Measurements from ENCODE around the gene PRLH.

Gene PRLH

GRCh38 chr2:237567276-237568029 is 1.1 kb downstream of the PRLH start:
- TF ChIP-seq CTCF (IDR thresholded peaks at IDR 0.05; ENCODE audit: low read depth, low read length) = no peak
- no peak overlapping the region for H3K4me3 ChIP-seq (ENCODE audit: low read depth, low read length)

DNA sequence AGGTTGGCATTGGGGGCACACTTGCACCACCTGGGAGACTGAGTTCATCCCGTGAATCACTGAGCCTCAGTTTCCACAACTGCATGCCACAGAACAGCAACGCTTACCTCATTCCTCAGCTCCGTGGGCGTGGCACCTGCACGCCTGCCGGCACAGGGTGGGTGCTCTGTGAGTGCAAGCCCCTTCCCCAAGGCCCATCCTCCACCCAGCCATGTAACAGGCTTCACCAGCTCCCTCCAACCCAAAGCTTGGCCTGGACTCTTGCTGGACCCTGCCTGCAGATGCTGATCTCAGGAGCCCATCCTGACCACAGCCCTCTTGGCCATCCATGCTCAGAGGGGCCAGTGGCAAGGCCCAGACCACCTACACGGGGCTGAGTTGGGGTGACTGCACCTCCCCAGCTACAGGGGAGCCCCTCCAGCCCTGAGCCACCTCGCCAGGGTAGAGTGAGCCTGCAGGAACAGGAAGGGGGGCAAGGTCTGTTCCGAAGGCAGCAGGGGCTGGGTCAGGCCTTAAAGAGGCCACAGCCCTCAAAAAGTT is 1.8 kb downstream of the PRLH start:
- no peak overlapping the region for H3K4me3 ChIP-seq (ENCODE audit: low read depth, low read length)
- TF ChIP-seq CTCF (IDR thresholded peaks at IDR 0.05; ENCODE audit: low read depth, low read length) = no peak

DNA sequence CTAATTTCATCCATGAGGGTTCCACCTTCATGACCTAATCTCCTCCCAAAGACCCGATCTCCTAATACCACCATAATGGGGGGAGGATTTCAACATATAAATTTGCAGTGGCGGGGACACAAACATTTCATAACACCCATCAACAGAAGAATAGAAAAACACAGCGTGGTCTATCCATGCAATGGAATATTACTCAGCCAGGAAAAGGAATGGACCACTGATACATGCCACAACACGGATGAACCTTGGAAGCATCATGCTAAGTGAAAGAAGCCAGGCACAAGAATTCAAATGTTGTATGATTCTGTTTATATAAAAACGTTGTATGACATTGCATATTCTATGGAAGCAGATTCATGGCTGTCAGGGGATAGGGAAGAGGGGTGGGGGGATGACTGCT is 2.7 kb downstream of the PRLH start:
- H3K4me3 ChIP-seq (ENCODE audit: low read depth, low read length) = no peak overlapping the region
- TF ChIP-seq CTCF (IDR thresholded peaks at IDR 0.05; ENCODE audit: low read depth, low read length) = no peak

GRCh38 chr2:237569896-237570295 is 3.5 kb downstream of the PRLH start:
- no peak for TF ChIP-seq CTCF (IDR thresholded peaks at IDR 0.05; ENCODE audit: low read depth, low read length)
- no peak overlapping the region for H3K4me3 ChIP-seq (ENCODE audit: low read depth, low read length)

DNA sequence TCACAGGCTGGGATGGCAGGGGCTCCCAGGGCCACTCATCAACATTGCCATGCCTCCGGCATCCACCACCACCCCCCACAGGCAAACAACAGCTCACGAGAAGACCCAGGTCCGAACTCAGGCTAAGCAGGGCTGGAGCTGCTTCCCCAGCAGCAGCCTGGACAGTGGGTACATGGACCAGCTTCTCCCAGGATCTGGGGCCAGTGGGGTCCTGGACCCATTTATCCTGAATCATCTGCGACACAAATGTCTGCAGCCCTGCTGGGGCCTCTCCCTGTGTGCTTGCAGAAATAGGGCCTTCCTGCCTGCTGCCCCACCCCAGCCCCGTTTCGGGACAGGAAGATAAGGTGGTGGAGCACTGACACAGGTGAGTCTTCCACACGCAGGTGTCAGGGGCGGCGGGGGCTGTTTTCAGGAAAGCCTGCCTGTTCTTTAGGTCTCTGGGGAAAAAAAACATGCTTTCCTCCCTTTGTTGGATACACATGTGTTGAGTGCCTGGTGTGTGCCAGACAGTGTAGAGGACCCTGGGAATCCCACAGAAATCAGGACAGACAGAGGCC is 4.5 kb downstream of the PRLH start:
- H3K4me3 ChIP-seq (ENCODE audit: low read depth, low read length) = no peak overlapping the region
- no peak for TF ChIP-seq CTCF (IDR thresholded peaks at IDR 0.05; ENCODE audit: low read depth, low read length)

DNA sequence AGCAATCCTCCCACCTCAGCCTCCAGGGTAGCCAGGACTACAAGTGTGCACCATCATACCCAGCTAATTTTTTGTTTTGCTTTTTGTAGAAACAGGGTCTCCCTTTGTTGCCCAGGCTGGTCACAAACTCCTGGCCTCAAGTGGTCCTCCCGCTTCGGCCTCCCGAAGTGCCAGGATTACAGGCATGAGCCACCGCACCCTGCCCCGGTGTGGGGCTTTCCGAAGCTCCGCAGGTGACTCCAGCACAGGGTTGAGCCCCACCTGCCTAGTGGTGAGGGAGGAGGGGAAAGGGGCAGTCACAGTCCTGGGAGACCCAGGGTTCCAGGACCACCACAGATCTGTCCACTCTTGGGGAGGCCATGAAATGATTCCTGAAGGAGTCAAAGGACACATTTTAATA is 5.2 kb downstream of the PRLH start:
- no peak for TF ChIP-seq CTCF (IDR thresholded peaks at IDR 0.05; ENCODE audit: low read depth, low read length)
- no peak overlapping the region for H3K4me3 ChIP-seq (ENCODE audit: low read depth, low read length)

DNA sequence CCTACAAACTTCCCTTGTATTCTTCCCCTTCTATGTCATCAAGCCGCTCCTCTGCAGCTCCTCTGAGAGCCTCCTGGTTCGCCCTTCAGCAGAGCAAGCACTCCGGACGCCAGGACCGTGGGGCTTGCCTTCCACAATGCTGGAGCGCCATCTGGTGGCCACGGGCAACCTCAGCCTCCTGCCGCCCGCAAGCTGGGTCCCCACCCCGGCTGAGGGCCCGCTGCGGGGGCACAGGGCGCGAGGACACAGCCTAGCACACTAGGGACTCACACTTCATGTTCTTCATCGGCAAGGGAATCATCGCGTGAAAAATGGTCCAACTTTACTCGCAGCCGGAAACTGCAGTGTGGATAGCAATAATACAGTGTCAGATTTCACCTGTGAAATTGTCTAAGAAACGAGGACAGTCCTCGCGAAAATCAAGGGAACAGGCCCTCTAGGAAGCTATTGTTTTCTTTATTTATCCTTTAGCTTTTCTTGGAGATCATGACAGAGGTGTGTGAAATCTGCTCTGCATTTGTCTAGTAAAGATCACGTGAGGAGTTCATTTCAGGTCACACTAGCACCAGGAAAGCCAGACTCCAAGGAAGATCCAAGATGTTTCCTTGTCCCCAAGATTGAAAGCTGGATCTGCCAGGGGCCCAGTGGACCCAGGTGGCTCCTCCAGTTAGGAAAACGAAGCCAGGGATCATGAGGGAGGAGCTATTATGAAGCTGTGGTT is 5.8 kb downstream of the PRLH start:
- H3K4me3 ChIP-seq (ENCODE audit: low read depth, low read length) = peak overlapping the region; percentile 18; the same call in 1 of the 2 replicates
- peak; percentile 97 for TF ChIP-seq CTCF (IDR thresholded peaks at IDR 0.05; ENCODE audit: low read depth, low read length)
